ENCODE data around the gene GFOD1.

GRCh38 chr6:13507306-13507860, 20.0 kb upstream of the GFOD1 start:
- TF ChIP-seq POLR2A (IDR thresholded peaks at IDR 0.05; ENCODE audit: low read depth, low read length) = no peak
- TF ChIP-seq NRF1 (conservative IDR thresholded peaks at IDR 0.05; ENCODE audit: low read depth, low read length) = no peak
- TF ChIP-seq JUND (IDR thresholded peaks at IDR 0.05; ENCODE audit: low read depth, low read length) = no peak
- TF ChIP-seq CTCF (IDR thresholded peaks at IDR 0.05 in 2 of 3, conservative IDR thresholded peaks at IDR 0.05 in 1 of 3; ENCODE audit: control insufficient read depth in 2 of 3, extremely low read depth in 1 of 3, insufficient read depth in 1 of 3, low read depth in 3 of 3, low read length in 3 of 3) = no peak
- no peak for TF ChIP-seq SUPT20H (IDR thresholded peaks at IDR 0.05; ENCODE audit: borderline replicate concordance, control insufficient read depth, low read depth, low read length)
- no peak for TF ChIP-seq TARDBP (IDR thresholded peaks at IDR 0.05; ENCODE audit: borderline replicate concordance)
- TF ChIP-seq EGR1 (IDR thresholded peaks at IDR 0.05; ENCODE audit: borderline replicate concordance in 1 of 2, low read depth in 2 of 2, low read length in 2 of 2) = no peak
- TF ChIP-seq PML (IDR thresholded peaks at IDR 0.05; ENCODE audit: low read length) = no peak
- no peak for TF ChIP-seq MAX (IDR thresholded peaks at IDR 0.05; ENCODE audit: low read depth, low read length)
- TF ChIP-seq TAF1 (IDR thresholded peaks at IDR 0.05; ENCODE audit: borderline replicate concordance, low read depth, low read length) = no peak
- TF ChIP-seq FOXM1 (IDR thresholded peaks at IDR 0.05; ENCODE audit: low read depth, low read length) = no peak
- no peak for TF ChIP-seq CEBPZ (IDR thresholded peaks at IDR 0.05; ENCODE audit: low read depth, low read length)

Measured in GM12878 (cell line).